NCI-H748 (cell line): ENCODE data around the gene GNB1L.
"Not testable (repeated sequence)": the region's sequence is repeated elsewhere in the genome, so short reads cannot be mapped to it uniquely, and the experiment has no call there.

Experiments
- DNase-seq: peaks from one replicate; lab custom pipeline; 2025; ENCODE audit not compliant: unreplicated experiment; lab: John Stamatoyannopoulos, UW

Gene GNB1L

DNA sequence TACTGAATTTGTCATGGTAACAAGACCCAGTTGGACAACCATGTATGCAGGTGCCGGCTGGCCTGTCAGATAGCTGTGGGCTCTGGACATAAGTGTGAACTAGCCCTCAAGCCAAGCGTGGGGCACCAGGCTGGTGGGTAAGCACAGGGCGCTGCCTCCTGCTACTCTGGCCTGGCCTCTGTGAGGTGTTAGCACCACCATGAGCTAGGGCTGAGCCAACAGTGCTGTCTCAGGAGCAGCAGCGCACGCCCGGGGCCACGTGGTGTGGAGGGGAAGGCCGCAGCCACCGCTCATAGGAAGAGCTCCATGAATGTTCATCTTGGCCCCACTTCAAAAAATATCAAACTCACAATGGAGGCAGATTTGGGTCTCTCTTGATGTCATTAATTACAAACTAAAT lies 35.3 kb upstream of the GNB1L start:
- DNase-seq, result no peak

DNA sequence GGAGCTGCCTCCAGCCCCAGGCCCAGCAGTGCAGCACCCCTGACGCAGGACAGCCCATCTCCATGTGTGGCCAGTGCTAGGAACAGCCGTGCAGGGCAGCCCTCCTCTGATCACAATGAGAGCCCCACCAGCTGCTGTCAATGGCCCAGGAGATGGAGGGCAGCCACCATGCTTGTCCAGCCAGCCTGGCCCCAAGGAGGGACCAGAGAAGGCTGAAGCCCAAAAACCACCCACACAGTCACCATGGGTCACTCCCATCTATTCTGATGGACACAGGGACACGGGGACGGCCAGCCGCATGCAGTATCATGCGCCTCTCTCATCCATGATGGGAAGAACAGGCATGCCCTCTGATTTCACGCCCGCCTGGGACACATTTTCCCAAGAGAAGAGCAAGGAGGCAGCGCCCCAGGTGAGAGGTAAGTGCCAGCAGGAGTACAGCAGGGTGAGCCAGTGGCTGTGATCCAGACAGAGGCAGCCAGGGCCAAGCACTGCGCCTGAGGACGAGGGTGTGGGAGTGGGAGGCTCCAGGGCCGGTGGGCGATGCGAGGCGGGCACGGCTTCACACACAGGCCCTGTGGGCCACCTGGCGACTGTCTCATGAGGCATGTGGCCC lies 33.6 kb upstream of the GNB1L start:
- no peak for DNase-seq

- no peak for DNase-seq
These were observed 32.7 kb upstream of the GNB1L start for GRCh38 chr22:19887256-19887985.

- no peak for DNase-seq
These were observed 32.1 kb upstream of the GNB1L start for GRCh38 chr22:19886605-19887255.

- DNase-seq, result no peak
These were observed 31.3 kb upstream of the GNB1L start for GRCh38 chr22:19885841-19886592.

DNA sequence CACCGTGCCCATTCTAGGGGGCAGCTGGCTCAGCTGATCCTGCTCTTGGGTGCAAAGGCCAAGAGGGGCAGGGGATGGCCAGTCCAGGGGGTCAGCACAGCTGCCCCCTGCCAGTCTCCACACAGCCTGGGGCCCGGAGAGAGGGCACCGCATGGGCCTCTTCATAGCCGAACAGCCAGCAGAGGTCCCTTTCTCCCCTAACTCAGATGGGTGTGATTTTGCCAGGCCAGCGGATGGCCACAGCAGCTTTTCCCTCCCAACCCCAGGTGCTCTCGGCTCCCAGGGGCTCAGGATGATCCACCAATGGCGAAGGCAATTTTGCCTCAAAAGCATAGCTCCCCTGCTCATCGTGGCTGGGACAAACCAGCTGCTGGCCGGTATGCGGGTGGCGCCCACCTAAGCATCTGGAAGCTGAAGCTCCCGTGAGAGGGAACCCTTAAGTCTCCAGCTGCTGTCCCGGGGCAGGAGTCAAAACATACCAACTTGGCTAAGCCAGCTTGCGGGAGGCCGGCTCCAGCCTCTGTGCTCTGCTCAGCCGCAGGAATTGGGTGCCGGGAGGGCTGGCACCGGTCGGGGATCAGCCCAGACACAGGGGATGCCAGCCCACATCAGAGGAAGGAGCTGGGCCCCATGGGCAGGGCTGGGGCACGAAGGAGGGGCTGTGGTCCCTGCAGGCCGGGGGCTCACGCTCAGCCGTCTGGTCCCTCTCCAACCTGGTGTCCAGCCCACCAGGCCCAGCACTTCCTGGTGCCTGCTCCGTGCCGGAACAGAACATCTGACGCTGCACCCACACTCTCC lies 30.5 kb upstream of the GNB1L start:
- DNase-seq, result no peak

DNA sequence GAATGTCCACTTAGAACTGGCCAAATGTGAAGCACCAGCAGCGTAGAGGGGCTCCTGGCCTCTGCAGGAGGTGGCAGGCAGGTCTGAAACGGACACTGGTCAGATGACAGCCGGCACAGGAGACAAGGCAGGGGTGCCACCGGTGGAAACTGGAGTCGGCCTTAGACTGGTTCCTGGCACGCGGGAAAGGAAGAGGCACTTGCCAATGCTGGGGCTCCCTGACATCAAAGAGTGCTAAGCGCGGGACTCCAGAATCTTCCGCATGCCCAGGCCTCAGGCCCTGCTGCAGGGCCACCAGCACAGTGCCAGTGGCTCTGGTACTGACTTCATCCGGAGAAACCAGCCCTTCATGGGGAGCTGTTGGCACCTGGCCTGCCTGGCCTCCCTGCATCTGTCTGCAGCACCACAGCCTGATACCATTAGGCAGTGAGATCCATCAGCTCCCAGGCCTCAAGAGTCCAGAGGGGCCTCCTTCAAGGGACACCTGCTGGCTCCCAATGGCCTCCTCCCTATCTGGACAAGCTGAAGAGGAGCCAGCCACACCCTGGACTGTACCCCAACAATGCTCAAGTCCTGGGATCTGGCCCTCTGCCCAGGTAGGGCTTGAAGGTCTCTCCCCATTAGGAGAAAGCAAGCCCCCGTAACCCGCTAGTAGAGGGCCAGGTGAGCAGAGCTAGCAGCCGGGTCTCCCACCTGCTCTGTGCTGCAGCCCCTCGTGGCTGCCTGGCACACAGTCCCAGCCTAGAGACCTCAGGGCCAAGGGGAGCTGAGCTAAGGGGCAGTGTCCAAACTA lies 29.7 kb upstream of the GNB1L start:
- DNase-seq, result no peak

DNA sequence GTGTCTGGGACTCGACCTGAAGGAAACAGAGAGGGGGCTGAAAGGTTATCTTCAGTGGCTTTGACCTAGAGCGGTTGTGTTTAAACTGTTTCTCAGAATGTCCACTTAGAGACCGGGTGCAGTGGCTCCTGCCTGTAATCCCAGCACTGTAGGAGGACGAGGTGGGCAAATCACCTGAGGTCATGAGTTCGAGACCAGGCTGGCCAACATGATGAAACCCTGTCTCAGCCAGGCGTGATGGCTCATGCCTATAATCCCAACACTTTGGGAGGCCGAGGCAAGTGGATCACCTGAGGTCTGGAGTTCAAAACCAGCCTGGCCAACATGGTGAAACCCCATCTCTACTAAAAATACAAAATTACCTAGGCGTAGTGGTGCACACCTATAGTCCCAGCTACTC lies 28.8 kb upstream of the GNB1L start:
- not testable (repeated sequence) for DNase-seq

- no peak for DNase-seq
These were observed 28.0 kb upstream of the GNB1L start for GRCh38 chr22:19882446-19883381.

DNA sequence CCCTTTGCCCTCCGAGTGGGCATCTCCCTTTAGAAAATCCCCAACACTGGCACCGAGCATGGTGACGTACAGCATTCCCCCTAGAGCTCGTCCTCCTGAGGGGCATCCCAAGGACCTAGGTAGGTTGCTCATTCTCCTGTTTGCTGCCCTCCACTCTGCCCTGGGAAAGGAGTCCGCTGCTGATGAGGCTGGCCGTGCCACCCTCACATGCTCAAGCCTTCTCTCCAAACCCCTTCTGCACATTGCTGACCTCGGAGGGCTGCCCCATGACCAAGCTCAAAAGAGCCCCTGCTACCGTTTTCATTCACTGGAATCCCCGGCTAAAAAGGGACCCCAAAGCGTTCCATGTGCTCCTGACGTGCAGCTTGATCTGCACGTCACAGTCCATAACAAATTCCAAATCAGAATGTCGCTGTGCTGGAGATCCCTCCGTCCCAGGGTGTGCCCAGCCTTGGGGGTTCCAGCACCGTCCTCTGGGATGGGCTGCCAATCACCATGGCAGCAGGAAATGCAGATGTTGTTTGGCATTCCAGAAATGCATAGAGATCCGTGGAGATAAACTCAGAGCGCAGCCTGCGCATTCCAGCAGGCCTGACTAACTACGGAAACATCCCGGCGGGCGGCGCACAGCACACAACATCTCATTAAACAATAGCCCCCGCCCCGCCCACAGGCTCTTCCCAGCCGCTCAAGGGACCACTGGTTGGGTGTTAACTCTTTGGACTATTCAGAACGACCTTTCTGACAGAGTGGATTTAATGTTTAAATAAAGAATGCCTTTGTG lies 26.3 kb upstream of the GNB1L start:
- no peak for DNase-seq

GRCh38 chr22:19879992-19880785 lies 25.5 kb upstream of the GNB1L start:
- no peak for DNase-seq

- DNase-seq, result no peak
These were observed 24.9 kb upstream of the GNB1L start for GRCh38 chr22:19879643-19879991.

GRCh38 chr22:19879246-19879570 lies 24.5 kb upstream of the GNB1L start:
- no peak for DNase-seq

DNA sequence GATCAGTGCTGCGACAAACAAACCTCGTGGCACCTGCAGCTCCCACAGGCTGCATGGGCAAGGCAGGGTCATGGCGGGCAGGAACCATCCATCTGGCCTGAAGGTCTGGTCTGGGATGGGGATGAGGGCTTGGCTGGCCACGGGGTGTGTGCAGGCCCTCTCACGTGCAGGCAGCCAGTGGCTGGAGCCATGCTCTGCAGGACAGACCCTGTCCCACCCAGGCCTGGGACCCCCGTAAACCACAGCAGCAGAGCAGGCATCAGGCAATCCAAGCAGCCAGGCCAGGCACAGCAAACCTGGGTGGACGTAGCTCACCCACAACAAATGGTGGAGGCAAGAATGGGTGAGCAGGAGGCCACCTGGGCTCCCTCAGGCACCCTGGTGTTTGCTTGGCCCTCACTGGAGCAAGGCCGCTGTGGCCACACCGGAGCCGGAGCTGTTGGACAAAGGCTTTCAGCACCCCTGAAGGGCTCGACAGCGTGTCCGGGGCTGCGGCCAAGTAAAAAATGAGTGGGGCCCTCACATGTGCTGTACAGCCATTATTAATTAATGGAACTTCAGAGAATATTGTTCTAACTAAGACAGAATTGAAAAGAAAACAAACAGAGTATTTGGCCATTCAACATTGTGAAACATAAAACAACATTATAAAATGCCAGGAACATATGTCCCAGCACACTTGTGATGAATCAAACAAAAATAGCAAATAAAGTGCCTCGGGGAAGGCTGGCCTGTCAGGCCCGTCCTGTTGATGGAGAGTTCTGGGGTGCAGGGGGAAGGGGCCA lies 24.0 kb upstream of the GNB1L start:
- no peak for DNase-seq

DNA sequence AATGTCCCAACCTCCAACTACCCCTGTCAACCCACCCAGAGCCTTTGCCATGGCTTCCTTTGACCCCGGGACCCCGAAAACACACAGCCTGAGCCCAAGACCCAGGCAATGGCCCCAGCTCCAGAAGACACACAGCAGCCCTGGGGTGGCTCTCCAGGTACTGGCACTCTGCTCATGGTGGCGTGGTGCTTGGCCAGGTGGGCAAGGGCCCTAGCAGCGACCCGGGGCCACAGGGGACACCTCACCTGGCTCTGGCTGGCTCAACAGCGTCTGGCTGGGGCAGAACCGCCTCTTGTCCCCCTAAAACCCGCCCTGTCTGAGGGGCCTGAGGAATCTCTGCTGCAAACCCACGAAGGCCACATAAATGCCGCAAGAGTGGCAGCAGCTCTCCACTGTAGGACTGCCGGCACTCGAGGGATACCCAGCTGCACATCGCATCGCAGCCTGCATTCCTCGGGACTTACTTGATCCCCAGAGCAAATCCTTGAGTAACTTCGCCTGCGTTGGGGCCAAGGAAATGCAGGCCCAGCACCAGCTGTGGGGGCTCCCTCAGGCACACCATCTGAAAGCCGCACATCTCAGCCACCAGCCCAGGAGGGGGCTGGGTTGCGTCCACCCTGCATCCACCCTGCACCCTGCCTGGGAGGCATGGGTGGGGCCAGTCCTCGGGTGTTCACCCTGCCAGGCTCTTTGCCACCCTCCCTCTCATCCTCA lies 23.1 kb upstream of the GNB1L start:
- no peak for DNase-seq

DNA sequence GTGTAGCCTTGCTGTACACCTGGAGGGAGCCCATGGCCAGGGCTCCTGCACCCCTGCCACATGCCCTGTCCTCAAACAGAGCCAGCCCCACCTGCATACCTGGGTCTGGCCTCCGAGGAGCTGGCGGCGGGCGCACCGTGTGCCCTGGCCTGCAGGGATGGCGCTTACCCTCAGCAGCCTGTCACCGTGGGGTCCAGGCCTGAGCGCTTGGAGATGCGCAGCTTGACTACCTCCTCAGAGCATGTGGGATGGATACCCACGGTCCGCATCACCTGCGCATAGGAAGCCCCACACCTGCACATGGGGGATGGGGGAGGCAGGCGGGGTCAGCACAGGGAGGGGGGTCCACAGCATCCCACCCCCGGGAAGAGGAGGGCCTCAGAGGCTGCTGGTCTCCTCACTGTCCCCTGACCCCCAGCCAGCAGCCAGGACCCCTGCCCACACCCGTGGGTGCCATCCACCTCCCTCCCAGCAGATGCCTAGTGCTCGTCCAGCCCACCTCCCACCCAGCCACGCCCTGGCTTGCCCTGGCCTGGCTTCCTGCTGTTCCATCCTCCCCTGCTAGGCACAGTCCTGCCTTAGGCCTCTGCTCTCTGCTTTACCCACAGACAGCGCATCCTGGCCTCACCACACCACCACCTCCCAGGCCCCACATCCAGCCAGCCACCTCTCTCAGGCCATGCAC lies 22.4 kb upstream of the GNB1L start:
- no peak for DNase-seq
